DND-41 (cell line): ENCODE data around the gene ZFYVE1.
"Not testable (repeated sequence)": the region's sequence is repeated elsewhere in the genome, so short reads cannot be mapped to it uniquely, and the experiment has no call there.

Source experiments
- ATAC-seq: fragments of 200-7000 bp; cut with Tn5 transposase; 3 replicates; pipeline ENCODE4 v1.9.1; 2021; ENCODE audit warnings: low read depth; ENCODE audit not compliant: insufficient read depth
- DNase-seq: peaks from one replicate; pipeline ENCODE4 v3.0.0-alpha.2; 2020
- H2AFZ ChIP-seq: 2 replicates; pipeline ENCODE4 v1.6.0; 2012; ENCODE audit warnings: low read depth, low read length
- H3K27ac ChIP-seq: 2 replicates; pipeline ENCODE4 v1.5.1; 2012; ENCODE audit warnings: low read length, inconsistent platforms
- H3K27me3 ChIP-seq: fragments of 200-600 bp; sonication (generic); 2 replicates; pipeline ENCODE4 v1.6.0; 2012; ENCODE audit warnings: low read length, mild to moderate bottlenecking, inconsistent platforms; ENCODE audit not compliant: insufficient read depth, poor library complexity
- H3K36me3 ChIP-seq: 2 replicates; pipeline ENCODE4 v1.5.1; 2012; ENCODE audit warnings: low read length, inconsistent platforms; ENCODE audit not compliant: insufficient read depth
- H3K4me1 ChIP-seq: 2 replicates; pipeline ENCODE4 v1.5.1; 2012; ENCODE audit warnings: mild to moderate bottlenecking, low read length; ENCODE audit not compliant: insufficient read depth
- H3K4me2 ChIP-seq: 2 replicates; pipeline ENCODE4 v1.6.0; 2012; ENCODE audit warnings: mild to moderate bottlenecking, moderate library complexity, low read length, inconsistent platforms; ENCODE audit not compliant: insufficient read depth
- H3K4me3 ChIP-seq, 2 experiments: fragments of 200-600 bp in 1 of 2; shearing (Covaris generic) in 1 of 2; 2 replicates each; pipeline ENCODE4 v1.5.1; 2012 to 2016; ENCODE audit warnings: inconsistent platforms in 2 of 2, low read length in 2 of 2, mild to moderate bottlenecking in 2 of 2, low read depth in 1 of 2, moderate library complexity in 1 of 2
- H3K79me2 ChIP-seq: 2 replicates; pipeline ENCODE4 v1.6.0; 2012; ENCODE audit warnings: low read length, inconsistent platforms; ENCODE audit not compliant: insufficient read depth
- H3K9ac ChIP-seq: 2 replicates; pipeline ENCODE4 v1.6.0; 2012; ENCODE audit warnings: low read depth, mild to moderate bottlenecking, inconsistent platforms, low read length, moderate library complexity
- H3K9me3 ChIP-seq: 2 replicates; pipeline ENCODE4 v1.5.1; 2012; ENCODE audit warnings: low read length, moderate library complexity, mild to moderate bottlenecking, inconsistent platforms; ENCODE audit not compliant: insufficient read depth, severe bottlenecking
- H4K20me1 ChIP-seq: 2 replicates; pipeline ENCODE4 v1.6.0; 2012; ENCODE audit warnings: low read length; ENCODE audit not compliant: insufficient read depth
- EZH2 ChIP-seq: IDR thresholded peaks from 3 replicates; pipeline ENCODE4 v1.6.1; 2012; ENCODE audit warnings: borderline replicate concordance, low read depth, mild to moderate bottlenecking, moderate library complexity, low read length, inconsistent platforms; ENCODE audit not compliant: severe bottlenecking
- TF ChIP-seq, protein P1 (sequence below): IDR thresholded peaks from 2 replicates; pipeline ENCODE4 v1.5.1; 2012; ENCODE audit warnings: borderline replicate concordance, low read length, moderate library complexity, mild to moderate bottlenecking; ENCODE audit not compliant: poor library complexity, severe bottlenecking; ENCODE audit errors: extremely low read depth

ZFYVE1 gene

DNA sequence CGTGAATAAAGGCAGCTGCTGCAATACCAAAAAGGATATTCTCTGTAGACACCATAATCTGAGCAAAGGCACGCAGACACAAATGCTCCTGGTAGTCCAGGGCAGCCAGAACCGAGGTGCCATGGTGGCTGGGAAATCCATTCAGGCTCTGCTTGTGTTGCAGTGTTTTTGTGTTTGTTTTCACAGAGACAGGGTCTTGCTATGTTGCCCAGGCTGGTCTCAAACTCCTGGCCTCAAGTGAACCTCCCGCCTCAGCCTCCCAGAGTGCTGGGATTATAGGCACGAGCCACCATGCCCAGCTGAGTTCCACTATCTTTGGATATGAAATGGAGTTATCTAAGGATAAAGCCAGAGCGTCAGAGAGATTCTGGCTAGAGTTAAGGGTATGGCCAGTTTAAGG lies 60.9 kb downstream of the ZFYVE1 start:
- H3K9ac ChIP-seq, result no peak overlapping the region
- H3K4me2 ChIP-seq, result no peak overlapping the region
- no peak overlapping the region for H3K27ac ChIP-seq
- no peak overlapping the region for H3K4me3 ChIP-seq
- H3K9me3 ChIP-seq, result no peaks in the 10 kb centered on the region
- no peaks in the 10 kb centered on the region for H4K20me1 ChIP-seq
- no peak for DNase-seq
- H3K79me2 ChIP-seq, result no peaks in the 10 kb centered on the region
- no peak for ATAC-seq
- H3K4me1 ChIP-seq, result no peaks in the 10 kb centered on the region
- no peaks in the 10 kb centered on the region for H3K27me3 ChIP-seq
- H3K36me3 ChIP-seq, result peaks cover 23% of the 10 kb centered on the region
- TF ChIP-seq EZH2, result no peak
- TF ChIP-seq, protein P1, sequence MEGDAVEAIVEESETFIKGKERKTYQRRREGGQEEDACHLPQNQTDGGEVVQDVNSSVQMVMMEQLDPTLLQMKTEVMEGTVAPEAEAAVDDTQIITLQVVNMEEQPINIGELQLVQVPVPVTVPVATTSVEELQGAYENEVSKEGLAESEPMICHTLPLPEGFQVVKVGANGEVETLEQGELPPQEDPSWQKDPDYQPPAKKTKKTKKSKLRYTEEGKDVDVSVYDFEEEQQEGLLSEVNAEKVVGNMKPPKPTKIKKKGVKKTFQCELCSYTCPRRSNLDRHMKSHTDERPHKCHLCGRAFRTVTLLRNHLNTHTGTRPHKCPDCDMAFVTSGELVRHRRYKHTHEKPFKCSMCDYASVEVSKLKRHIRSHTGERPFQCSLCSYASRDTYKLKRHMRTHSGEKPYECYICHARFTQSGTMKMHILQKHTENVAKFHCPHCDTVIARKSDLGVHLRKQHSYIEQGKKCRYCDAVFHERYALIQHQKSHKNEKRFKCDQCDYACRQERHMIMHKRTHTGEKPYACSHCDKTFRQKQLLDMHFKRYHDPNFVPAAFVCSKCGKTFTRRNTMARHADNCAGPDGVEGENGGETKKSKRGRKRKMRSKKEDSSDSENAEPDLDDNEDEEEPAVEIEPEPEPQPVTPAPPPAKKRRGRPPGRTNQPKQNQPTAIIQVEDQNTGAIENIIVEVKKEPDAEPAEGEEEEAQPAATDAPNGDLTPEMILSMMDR, result no peak
- no peak overlapping the region for H2AFZ ChIP-seq

DNA sequence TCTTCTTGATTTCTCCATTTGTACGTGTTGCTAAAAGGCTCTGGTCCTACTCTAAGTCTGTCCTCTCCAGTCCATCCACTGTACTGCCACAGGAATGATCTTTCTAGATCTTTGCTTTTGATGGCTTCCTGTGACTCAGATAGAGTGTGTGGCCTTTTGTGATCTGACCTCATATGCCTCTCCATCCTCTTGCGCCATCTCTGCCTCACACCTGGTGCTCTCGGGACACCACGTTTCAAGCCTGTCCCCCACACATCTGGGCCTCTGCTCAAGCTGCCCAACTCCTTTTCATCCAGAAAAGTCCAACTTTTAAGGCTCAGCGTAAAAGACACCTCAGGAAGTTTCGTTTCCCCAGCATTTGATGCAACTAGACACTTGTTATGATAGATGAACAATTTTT lies 61.7 kb downstream of the ZFYVE1 start:
- H3K79me2 ChIP-seq, result no peaks in the 10 kb centered on the region
- no peak overlapping the region for H3K9ac ChIP-seq
- H3K36me3 ChIP-seq, result peaks cover 19% of the 10 kb centered on the region
- H3K9me3 ChIP-seq, result no peaks in the 10 kb centered on the region
- no peak for TF ChIP-seq EZH2
- TF ChIP-seq, protein P1, result no peak
- H3K4me2 ChIP-seq, result no peak overlapping the region
- H2AFZ ChIP-seq, result no peak overlapping the region
- no peak overlapping the region for H3K4me3 ChIP-seq
- H3K27me3 ChIP-seq, result no peaks in the 10 kb centered on the region
- no peaks in the 10 kb centered on the region for H3K4me1 ChIP-seq
- ATAC-seq (no peak), DNase-seq (no peak)
- no peaks in the 10 kb centered on the region for H4K20me1 ChIP-seq
- no peak overlapping the region for H3K27ac ChIP-seq

- TF ChIP-seq, protein P1, result no peak
- no peak for TF ChIP-seq EZH2
- Histone ChIP-seq H3K9me3 (no peaks in the 10 kb centered on the region), H2AFZ (no peak overlapping the region), H3K9ac (no peak overlapping the region), H3K79me2 (no peaks in the 10 kb centered on the region), H3K4me1 (no peaks in the 10 kb centered on the region), H3K27ac (no peak overlapping the region), H3K27me3 (no peaks in the 10 kb centered on the region), H3K36me3 (peaks cover 19% of the 10 kb centered on the region; the same call in 1 of the 2 replicates), H4K20me1 (no peaks in the 10 kb centered on the region), H3K4me3 (no peak overlapping the region), H3K4me2 (no peak overlapping the region)
- ATAC-seq (no peak), DNase-seq (no peak)
Measured at GRCh38 chr14:72962829-72963312, 64.0 kb downstream of the ZFYVE1 start.

- DNase-seq, H3K4me3 ChIP-seq, ATAC-seq, H3K4me1 ChIP-seq, H4K20me1 ChIP-seq, H3K79me2 ChIP-seq, H3K27ac ChIP-seq, H3K4me2 ChIP-seq, H3K9ac ChIP-seq, H3K9me3 ChIP-seq, H3K27me3 ChIP-seq, H2AFZ ChIP-seq: not testable (repeated sequence)
- H3K36me3 ChIP-seq, result peaks cover 21% of the 10 kb centered on the region; the same call in 1 of the 2 replicates
Measured at GRCh38 chr14:72962336-72962754, 64.6 kb downstream of the ZFYVE1 start.
